Vagina (tissue), 2 donors: ENCODE data around the gene TMEM106B. TPM values are rescaled to one million over a fixed set of nuclear protein-coding genes. Genes with fewer than 3 reads are reported as not detected.
"Not testable (repeated sequence)": the region's sequence is repeated elsewhere in the genome, so short reads cannot be mapped to it uniquely, and the experiment has no call there.

Source experiments
- DNase-seq, 2 donors: peaks; one replicate each; pipeline ENCODE4 v3.0.0-alpha.2; 2017; ENCODE audit errors: extremely low spot score in 2 of 2
- H3K27ac ChIP-seq: fragments of 200-600 bp; sonication (generic); one replicate; pipeline ENCODE4 v1.5.1; 2019
- H3K27me3 ChIP-seq: fragments of 200-600 bp; sonication (generic); one replicate; pipeline ENCODE4 v1.5.1; 2019
- H3K36me3 ChIP-seq, 2 donors: fragments of 200-600 bp; sonication (generic); one replicate each; pipeline ENCODE4 v1.5.1; 2017 to 2019
- H3K4me1 ChIP-seq: fragments of 200-600 bp; sonication (generic); one replicate; pipeline ENCODE4 v1.5.1; 2019
- H3K4me3 ChIP-seq, 2 donors: fragments of 200-600 bp; sonication (generic); 1 replicate in 1 of 2; 2 replicates in 1 of 2; pipeline ENCODE4 v1.5.1; 2016 to 2019
- H3K9me3 ChIP-seq: fragments of 200-600 bp; sonication (generic); one replicate; pipeline ENCODE4 v1.5.1; 2019
- CTCF ChIP-seq, 3 experiments: fragments of 450-650 bp in 2 of 3; fragments of 200-600 bp in 1 of 3; sonication (generic) in 1 of 3; IDR thresholded peaks; one replicate each; pipeline ENCODE4 v1.5.1; 2017 to 2019; ENCODE audit warnings: antibody characterized with exemption in 3 of 3, mild to moderate bottlenecking in 2 of 3, moderate library complexity in 2 of 3
- POLR2A ChIP-seq, 2 donors: fragments of 450-650 bp; IDR thresholded peaks; one replicate each; pipeline ENCODE4 v1.6.1; 2017; ENCODE audit warnings: antibody characterized with exemption in 2 of 2, mild to moderate bottlenecking in 2 of 2, moderate library complexity in 2 of 2
- POLR2AphosphoS5 ChIP-seq, 2 donors: sonication (generic); formaldehyde crosslinking; IDR thresholded peaks; one replicate each; pipeline ENCODE4 v1.9.0; 2017; ENCODE audit warnings: antibody characterized with exemption in 2 of 2, mild to moderate bottlenecking in 2 of 2, low read depth in 1 of 2; ENCODE audit not compliant: insufficient read depth in 1 of 2
- intact Hi-C: fragments of 100-400 bp; cut with DNase I; formaldehyde crosslinking; loops from one replicate; pipeline ENCODE4 v1.15.1; 2023
- total RNA-seq: library from RNA; depleted of rRNA; stranded (reverse); fragments of >200 nt; gene quantifications from one replicate; pipeline ENCODE4 v1.2.3, GENCODE V29; 2016

The TMEM106B gene
- total RNA-seq, 1 donor from 2014 or later: 36.1 TPM

- Histone ChIP-seq H3K4me3 (no peak overlapping the region), H3K27me3 (no peaks in the 10 kb centered on the region), H3K4me1 (peaks cover 6% of the 10 kb centered on the region), H3K27ac (no peak overlapping the region), H3K9me3 (no peaks in the 10 kb centered on the region), H3K36me3 (peaks cover 0 to 24% of the 10 kb centered on the region in 2 donors)
- DNase-seq: no peak
- TF ChIP-seq POLR2AphosphoS5 (IDR thresholded peaks at IDR 0.05; ENCODE audit: insufficient read depth in 1 of 2, low read depth in 1 of 2): no peak
- TF ChIP-seq CTCF (IDR thresholded peaks at IDR 0.05): no peak
- TF ChIP-seq POLR2A (IDR thresholded peaks at IDR 0.05): no peak
- intact Hi-C loops: no loop called here
These were observed 6.2 kb downstream of the TMEM106B start for GRCh38 chr7:12217311-12217710.

GRCh38 chr7:12220389-12221046, 9.4 kb downstream of the TMEM106B start:
- peaks cover 0 to 40% of the 10 kb centered on the region in 2 donors for H3K36me3 ChIP-seq
- no peaks in the 10 kb centered on the region for H3K27me3 ChIP-seq
- H3K4me3 ChIP-seq: no peak overlapping the region
- intact Hi-C loops: no loop called here
- peaks cover 4% of the 10 kb centered on the region for H3K4me1 ChIP-seq
- no peak for DNase-seq
- H3K9me3 ChIP-seq: no peaks in the 10 kb centered on the region
- TF ChIP-seq POLR2AphosphoS5 (IDR thresholded peaks at IDR 0.05; ENCODE audit: insufficient read depth in 1 of 2, low read depth in 1 of 2) (no peak), CTCF (IDR thresholded peaks at IDR 0.05) (no peak), POLR2A (IDR thresholded peaks at IDR 0.05) (no peak)
- H3K27ac ChIP-seq: no peak overlapping the region

- TF ChIP-seq CTCF (IDR thresholded peaks at IDR 0.05): no peak
- TF ChIP-seq POLR2A (IDR thresholded peaks at IDR 0.05): no peak
- no peak for TF ChIP-seq POLR2AphosphoS5 (IDR thresholded peaks at IDR 0.05; ENCODE audit: insufficient read depth in 1 of 2, low read depth in 1 of 2)
- H3K9me3 ChIP-seq: no peaks in the 10 kb centered on the region
- intact Hi-C loops: no loop called here
- H3K27me3 ChIP-seq: no peaks in the 10 kb centered on the region
- H3K4me3 ChIP-seq: no peak overlapping the region
- peaks cover 4% of the 10 kb centered on the region for H3K4me1 ChIP-seq
- peaks cover 0 to 47% of the 10 kb centered on the region in 2 donors for H3K36me3 ChIP-seq
- DNase-seq: no peak
- H3K27ac ChIP-seq: no peak overlapping the region
These were observed 10.3 kb downstream of the TMEM106B start for GRCh38 chr7:12221414-12221813.

- H3K36me3 ChIP-seq: peaks cover 0 to 43% of the 10 kb centered on the region in 2 donors
- intact Hi-C loops: no loop called here
These were observed 11.9 kb downstream of the TMEM106B start for GRCh38 chr7:12222889-12223579.

GRCh38 chr7:12225017-12225416, 13.9 kb downstream of the TMEM106B start:
- H3K27ac ChIP-seq, intact Hi-C loops: not testable (repeated sequence)

More at GRCh38 chr7:12222889-12223579, 11.9 kb downstream of the TMEM106B start:
- no peak for TF ChIP-seq POLR2AphosphoS5 (IDR thresholded peaks at IDR 0.05; ENCODE audit: insufficient read depth in 1 of 2, low read depth in 1 of 2)
- no peak for TF ChIP-seq CTCF (IDR thresholded peaks at IDR 0.05)
- no peak for TF ChIP-seq POLR2A (IDR thresholded peaks at IDR 0.05)
- DNase-seq: no peak
- H3K27ac ChIP-seq: no peak overlapping the region
- no peaks in the 10 kb centered on the region for H3K27me3 ChIP-seq
- no peak overlapping the region for H3K4me3 ChIP-seq
- peaks cover 4% of the 10 kb centered on the region for H3K4me1 ChIP-seq
- H3K9me3 ChIP-seq: no peaks in the 10 kb centered on the region

More at GRCh38 chr7:12225017-12225416, 13.9 kb downstream of the TMEM106B start:
- H3K36me3 ChIP-seq: peaks cover 0 to 39% of the 10 kb centered on the region in 2 donors
- H3K4me1 ChIP-seq, H3K4me3 ChIP-seq, H3K9me3 ChIP-seq, H3K27me3 ChIP-seq, DNase-seq: not testable (repeated sequence)
